Naive B cell (primary cell): Measurements from ENCODE around the gene FAM117B. TPM values are rescaled to one million over a fixed set of nuclear protein-coding genes. Genes with fewer than 3 reads are reported as not detected.

Experiments used
- ATAC-seq, 2 donors: fragments of 150-1000 bp; cut with Tn5 transposase; 2 replicates each; pipeline ENCODE4 v1.10.0; 2021; ENCODE audit warnings: low read depth in 2 of 2, mild to moderate bottlenecking in 2 of 2, moderate library complexity in 2 of 2
- DNase-seq: peaks from one replicate; pipeline ENCODE4 v3.0.0; 2022
- H3K27ac Mint-ChIP-seq, 6 donors: one replicate each; pipeline ENCODE4 v1.8.0; 2020 to 2022; ENCODE audit warnings: mild to moderate bottlenecking in 6 of 6, mixed read lengths in 6 of 6, moderate library complexity in 5 of 6, inconsistent platforms in 2 of 6
- H3K27me3 Mint-ChIP-seq, 3 donors: one replicate each; pipeline ENCODE4 v1.8.0; 2021 to 2022; ENCODE audit warnings: mixed read lengths in 3 of 3, mild to moderate bottlenecking in 1 of 3
- H3K36me3 Mint-ChIP-seq, 2 donors: one replicate each; pipeline ENCODE4 v1.8.0; 2020 to 2022; ENCODE audit warnings: mixed read lengths in 2 of 2, inconsistent platforms in 1 of 2, mild to moderate bottlenecking in 1 of 2
- H3K4me1 Mint-ChIP-seq, 3 donors: one replicate each; pipeline ENCODE4 v1.8.0; 2020 to 2022; ENCODE audit warnings: mixed read lengths in 3 of 3, inconsistent platforms in 1 of 3, mild to moderate bottlenecking in 1 of 3, moderate library complexity in 1 of 3
- H3K4me3 Mint-ChIP-seq, 8 donors: one replicate each; pipeline ENCODE4 v1.8.0; 2020 to 2022; ENCODE audit warnings: mild to moderate bottlenecking in 8 of 8, mixed read lengths in 8 of 8, moderate library complexity in 8 of 8, inconsistent platforms in 2 of 8
- H3K9me3 Mint-ChIP-seq, 7 donors: one replicate each; pipeline ENCODE4 v1.8.0; 2020 to 2022; ENCODE audit warnings: mixed read lengths in 7 of 7, mild to moderate bottlenecking in 5 of 7, inconsistent platforms in 2 of 7, moderate library complexity in 1 of 7
- polyA plus RNA-seq, 6 donors: library from polyadenylated mRNA; unstranded; fragments of 300-500 nt; fragmentation: Illumina TruSeq; gene quantifications; one replicate each; pipeline ENCODE4 v1.2.3, GENCODE V29; 2021; ENCODE audit warnings: low read depth in 6 of 6

FAM117B gene
- polyA plus RNA-seq, 6 donors from 2014 or later = 17.7 to 31.3 (median 21.8) TPM

- peaks cover 4 to 10% (median 5%) of the 10 kb centered on the region in 3 donors for H3K4me1 Mint-ChIP-seq
- DNase-seq (no peak), ATAC-seq (no peak)
- peak overlapping the region in 1 of 6 donors; percentile 9 for H3K27ac Mint-ChIP-seq
- H3K27me3 Mint-ChIP-seq = no peaks in the 10 kb centered on the region
- H3K4me3 Mint-ChIP-seq = no peak overlapping the region
- peaks cover 12% of the 10 kb centered on the region in 2 donors for H3K36me3 Mint-ChIP-seq
- peaks cover 0 to 15% (median 7%) of the 10 kb centered on the region in 7 donors for H3K9me3 Mint-ChIP-seq
These were observed 183.6 kb downstream of the FAM117B start for GRCh38 chr2:202818321-202818720.

Other genes starting within 250 kb of the FAM117B start
- 1 to 10 TPM in 5 of 6 donors, under 1 TPM in 1; 0.89 to 4.8 (median 3.6) TPM for gene ICA1L, start 236.8 kb downstream of the FAM117B start, polyA plus RNA-seq